CD14-positive monocyte (primary cell): Measurements from ENCODE around the gene SLC6A5. TPM values are rescaled to one million over a fixed set of nuclear protein-coding genes. Genes with fewer than 3 reads are reported as not detected.

Source experiments
- DNase-seq, 3 donors: peaks; one replicate each; pipeline ENCODE4 v3.0.0-alpha.2; 2011 to 2022
- H2AFZ ChIP-seq: 2 replicates; pipeline ENCODE4 v1.6.0; 2012; ENCODE audit warnings: mild to moderate bottlenecking, low read depth, low read length, inconsistent platforms; ENCODE audit not compliant: insufficient read depth, poor library complexity, severe bottlenecking
- H3K27ac ChIP-seq, 2 donors: 1 replicate in 1 of 2; 2 replicates in 1 of 2; pipeline ENCODE4 v1.5.1; 2012 to 2013; ENCODE audit warnings: low read length in 2 of 2, control low read depth in 1 of 2, inconsistent platforms in 1 of 2, low read depth in 1 of 2, mild to moderate bottlenecking in 1 of 2
- H3K27me3 ChIP-seq, 2 donors: one replicate each; pipeline versions ENCODE4 v1.6.0 to v1.6.1; 2011 to 2013; ENCODE audit warnings: low read length in 2 of 2; ENCODE audit not compliant: control insufficient read depth in 2 of 2, insufficient read depth in 2 of 2
- H3K36me3 ChIP-seq, 2 donors: replicated peaks in 1 of 2; 1 replicate in 1 of 2; 2 replicates in 1 of 2; pipeline versions ENCODE4 v1.5.1 to v1.6.1; 2012 to 2013; ENCODE audit warnings: low read length in 2 of 2, control low read depth in 1 of 2, inconsistent platforms in 1 of 2, mild to moderate bottlenecking in 1 of 2; ENCODE audit not compliant: insufficient read depth in 2 of 2, control insufficient read depth in 1 of 2
- H3K4me1 ChIP-seq, 2 donors: 1 replicate in 1 of 2; 2 replicates in 1 of 2; pipeline versions ENCODE4 v1.5.1 to v1.6.1; 2012 to 2013; ENCODE audit warnings: low read length in 2 of 2, control low read depth in 1 of 2, inconsistent platforms in 1 of 2, mild to moderate bottlenecking in 1 of 2, moderate library complexity in 1 of 2; ENCODE audit not compliant: insufficient read depth in 2 of 2, control insufficient read depth in 1 of 2
- H3K4me2 ChIP-seq: replicated peaks from 2 replicates; pipeline ENCODE3; 2012; ENCODE audit warnings: low read length, moderate library complexity, mild to moderate bottlenecking; ENCODE audit not compliant: poor library complexity, severe bottlenecking; ENCODE audit errors: extremely low read depth
- H3K4me3 ChIP-seq, 3 experiments: fragments of 200-600 bp in 1 of 3; sonication (generic) in 1 of 3; replicated peaks in 1 of 3; 1 replicate in 2 of 3; 2 replicates in 1 of 3; pipeline ENCODE4 v1.5.1; 2011 to 2013; ENCODE audit warnings: low read length in 3 of 3, mild to moderate bottlenecking in 3 of 3, control low read depth in 2 of 3, low read depth in 2 of 3, inconsistent platforms in 1 of 3, moderate library complexity in 1 of 3
- H3K79me2 ChIP-seq: 2 replicates; pipeline ENCODE4 v1.6.0; 2012; ENCODE audit warnings: mild to moderate bottlenecking, control low read depth, inconsistent platforms, low read length, moderate library complexity; ENCODE audit not compliant: insufficient read depth
- H3K9ac ChIP-seq: 2 replicates; pipeline ENCODE4 v1.6.0; 2017; ENCODE audit warnings: low read length, mild to moderate bottlenecking; ENCODE audit not compliant: insufficient read depth, poor library complexity, severe bottlenecking
- H3K9me3 ChIP-seq, 2 donors: replicated peaks in 1 of 2; 1 replicate in 1 of 2; 2 replicates in 1 of 2; pipeline versions ENCODE4 v1.5.1 to v1.6.1; 2012 to 2013; ENCODE audit warnings: low read length in 2 of 2, control low read depth in 1 of 2; ENCODE audit not compliant: control insufficient read depth in 1 of 2, insufficient read depth in 1 of 2
- H4K20me1 ChIP-seq: 2 replicates; pipeline ENCODE4 v1.6.0; 2012; ENCODE audit warnings: mild to moderate bottlenecking, low read length, control low read depth, moderate library complexity; ENCODE audit not compliant: insufficient read depth
- H3K27ac Mint-ChIP-seq, 7 donors: one replicate each; pipeline ENCODE4 v1.8.0; 2020; ENCODE audit warnings: mild to moderate bottlenecking in 7 of 7, mixed read lengths in 7 of 7, moderate library complexity in 6 of 7, inconsistent platforms in 2 of 7
- H3K27me3 Mint-ChIP-seq, 3 donors: one replicate each; pipeline ENCODE4 v1.8.0; 2021 to 2022; ENCODE audit warnings: low read depth in 3 of 3, mild to moderate bottlenecking in 3 of 3, mixed read lengths in 3 of 3, moderate library complexity in 3 of 3, inconsistent platforms in 1 of 3
- H3K36me3 Mint-ChIP-seq, 2 donors: one replicate each; pipeline ENCODE4 v1.8.0; 2020; ENCODE audit warnings: mixed read lengths in 2 of 2, inconsistent platforms in 1 of 2, mild to moderate bottlenecking in 1 of 2
- H3K4me1 Mint-ChIP-seq: one replicate; pipeline ENCODE4 v1.8.0; 2020; ENCODE audit warnings: mild to moderate bottlenecking, mixed read lengths
- H3K4me3 Mint-ChIP-seq, 2 donors: one replicate each; pipeline ENCODE4 v1.8.0; 2020; ENCODE audit warnings: mild to moderate bottlenecking in 2 of 2, mixed read lengths in 2 of 2, moderate library complexity in 1 of 2
- H3K9me3 Mint-ChIP-seq, 7 donors: one replicate each; pipeline ENCODE4 v1.8.0; 2020 to 2022; ENCODE audit warnings: mixed read lengths in 7 of 7, mild to moderate bottlenecking in 6 of 7, moderate library complexity in 6 of 7, inconsistent platforms in 2 of 7
- CTCF ChIP-seq: fragments of 200-600 bp; IDR thresholded peaks from one replicate; pipeline ENCODE4 v1.8.0; 2022; ENCODE audit warnings: antibody characterized with exemption, mild to moderate bottlenecking
- WGBS: methylation state at CpG from one replicate; pipeline ENCODE4 v1.1.5; 2013; ENCODE audit warnings: missing lambda C conversion rate; ENCODE audit not compliant: insufficient coverage; 5-methylcytosine and 5-hydroxymethylcytosine counted together
- intact Hi-C, 2 donors: fragments of 100-400 bp; cut with micrococcal nuclease; formaldehyde crosslinking; loops; one replicate each; pipeline versions ENCODE4 v1.15.0 to v1.15.1; 2023
- polyA plus RNA-seq, 3 donors: library from polyadenylated mRNA; depleted of rRNA in 1 of 3; unstranded in 2 of 3; stranded (reverse) in 1 of 3; fragments of 300-500 nt in 2 of 3; fragments of >200 nt in 1 of 3; fragmentation: Illumina TruSeq in 2 of 3; gene quantifications; 1 replicate in 2 of 3; 2 replicates in 1 of 3; pipeline ENCODE4 v1.2.3, GENCODE V29; 2012 to 2021

The SLC6A5 gene
- polyA plus RNA-seq, 3 donors: not detected

- DNase-seq: no peak
- Histone ChIP-seq H3K36me3 (no peaks in the 10 kb centered on the region), H2AFZ (no peak overlapping the region), H3K27me3 (peaks cover 3 to 5% of the 10 kb centered on the region in 2 donors), H3K79me2 (no peaks in the 10 kb centered on the region), H4K20me1 (no peaks in the 10 kb centered on the region), H3K9me3 (no peaks in the 10 kb centered on the region), H3K4me2 (no peak overlapping the region), H3K4me1 (no peaks in the 10 kb centered on the region), H3K4me3 (no peak overlapping the region), H3K27ac (no peak overlapping the region), H3K9ac (no peak overlapping the region)
- peaks cover 2 to 9% (median 5%) of the 10 kb centered on the region in 3 donors for H3K27me3 Mint-ChIP-seq
- H3K4me3 Mint-ChIP-seq: no peak overlapping the region
- TF ChIP-seq CTCF: no peak
- intact Hi-C loops: no loop called here
- no peaks in the 10 kb centered on the region for H3K9me3 Mint-ChIP-seq
- 100% methylated on average over 1 of the region's 3 CpGs for WGBS
- H3K36me3 Mint-ChIP-seq: no peaks in the 10 kb centered on the region
- no peak overlapping the region for H3K27ac Mint-ChIP-seq
- H3K4me1 Mint-ChIP-seq: no peaks in the 10 kb centered on the region
Measured at GRCh38 chr11:20654038-20654437, 54.6 kb downstream of the SLC6A5 start.

- Mint-ChIP-seq H3K9me3 (peaks cover 0 to under 1% (median 0%) of the 10 kb centered on the region in 7 donors), H3K27ac (no peak overlapping the region), H3K4me1 (no peaks in the 10 kb centered on the region), H3K4me3 (peak overlapping the region in 1 of 2 donors; percentile 11), H3K27me3 (peaks cover 2 to 9% (median 6%) of the 10 kb centered on the region in 3 donors), H3K36me3 (no peaks in the 10 kb centered on the region)
- no peak for DNase-seq
- H3K36me3 ChIP-seq: no peaks in the 10 kb centered on the region
- no peak for TF ChIP-seq CTCF
- no peak overlapping the region for H3K27ac ChIP-seq
- no peak overlapping the region for H2AFZ ChIP-seq
- H4K20me1 ChIP-seq: no peaks in the 10 kb centered on the region
- intact Hi-C loops: no loop called here
- no peak overlapping the region for H3K9ac ChIP-seq
- H3K4me2 ChIP-seq: no peak overlapping the region
- H3K27me3 ChIP-seq: peaks cover 5% of the 10 kb centered on the region in 2 donors
- 100% methylated on average over 1 of the region's 4 CpGs for WGBS
- no peaks in the 10 kb centered on the region for H3K4me1 ChIP-seq
- H3K4me3 ChIP-seq: no peak overlapping the region
- no peaks in the 10 kb centered on the region for H3K79me2 ChIP-seq
- H3K9me3 ChIP-seq: no peaks in the 10 kb centered on the region
Measured at GRCh38 chr11:20656901-20657300, 57.5 kb downstream of the SLC6A5 start.
